T-helper 17 cell (primary cell): Measurements from ENCODE around the gene LRSAM1. TPM values are rescaled to one million over a fixed set of nuclear protein-coding genes. Genes with fewer than 3 reads are reported as not detected.

Experiments used
- ATAC-seq: fragments of 150-1000 bp; cut with Tn5 transposase; 2 replicates; pipeline ENCODE4 v1.10.0; 2021; ENCODE audit warnings: mild to moderate bottlenecking, moderate library complexity
- DNase-seq, 3 donors: peaks; one replicate each; pipeline versions ENCODE4 v3.0.0 to v3.0.0-alpha.2; 2020 to 2021
- H3K9me3 ChIP-seq: one replicate; pipeline ENCODE4 v1.7.0; 2013; ENCODE audit warnings: low read length, mild to moderate bottlenecking; ENCODE audit not compliant: control insufficient read depth, poor library complexity, severe bottlenecking
- H3K27ac Mint-ChIP-seq: one replicate; pipeline ENCODE4 v1.8.0; 2022; ENCODE audit warnings: mild to moderate bottlenecking, moderate library complexity, mixed read lengths
- H3K27me3 Mint-ChIP-seq: one replicate; pipeline ENCODE4 v1.8.0; 2022; ENCODE audit warnings: mixed read lengths
- H3K36me3 Mint-ChIP-seq: one replicate; pipeline ENCODE4 v1.8.0; 2022; ENCODE audit warnings: low read depth, mixed read lengths
- H3K4me1 Mint-ChIP-seq: one replicate; pipeline ENCODE4 v1.8.0; 2022; ENCODE audit warnings: mild to moderate bottlenecking, mixed read lengths
- H3K4me3 Mint-ChIP-seq: one replicate; pipeline ENCODE4 v1.8.0; 2022; ENCODE audit warnings: mild to moderate bottlenecking, moderate library complexity, mixed read lengths
- total RNA-seq, 4 donors: library from RNA in 2 of 4; stranded (reverse) in 2 of 4; gene quantifications; one replicate each; pipeline ENCODE4 v1.2.3 and lab custom pipeline; 2022 to 2026

The LRSAM1 gene
- total RNA-seq, 2 donors from 2014 or later, result 19.6 to 22.2 TPM

- H3K27me3 Mint-ChIP-seq, result no peaks in the 10 kb centered on the region
Observed at GRCh38 chr9:127509261-127509954, 58.1 kb downstream of the LRSAM1 start.

GRCh38 chr9:127509955-127510299 lies 58.6 kb downstream of the LRSAM1 start:
- Mint-ChIP-seq H3K27me3 (no peaks in the 10 kb centered on the region), H3K27ac (no peak overlapping the region), H3K36me3 (peaks cover 6% of the 10 kb centered on the region), H3K4me1 (peaks cover 2% of the 10 kb centered on the region), H3K4me3 (no peak overlapping the region)
- no peaks in the 10 kb centered on the region for H3K9me3 ChIP-seq
- DNase-seq (no peak), ATAC-seq (no peak)

More at GRCh38 chr9:127509261-127509954, 58.1 kb downstream of the LRSAM1 start:
- peaks cover 2% of the 10 kb centered on the region for H3K4me1 Mint-ChIP-seq
- ATAC-seq (no peak), DNase-seq (no peak)
- no peak overlapping the region for H3K27ac Mint-ChIP-seq
- H3K4me3 Mint-ChIP-seq, result no peak overlapping the region
- peaks cover 6% of the 10 kb centered on the region for H3K36me3 Mint-ChIP-seq
- no peaks in the 10 kb centered on the region for H3K9me3 ChIP-seq

- no peaks in the 10 kb centered on the region for H3K9me3 ChIP-seq
- no peak overlapping the region for H3K27ac Mint-ChIP-seq
- no peak for ATAC-seq
- H3K4me3 Mint-ChIP-seq, result no peak overlapping the region
- H3K36me3 Mint-ChIP-seq, result peaks cover 6% of the 10 kb centered on the region
- no peak for DNase-seq
- H3K27me3 Mint-ChIP-seq, result no peaks in the 10 kb centered on the region
- H3K4me1 Mint-ChIP-seq, result peaks cover 2% of the 10 kb centered on the region
Observed at GRCh38 chr9:127514468-127514867, 63.2 kb downstream of the LRSAM1 start.

- Mint-ChIP-seq H3K4me3 (no peak overlapping the region), H3K4me1 (peaks cover 8% of the 10 kb centered on the region), H3K36me3 (peaks cover 6% of the 10 kb centered on the region), H3K27me3 (no peaks in the 10 kb centered on the region), H3K27ac (peak overlapping the region; percentile 77)
- no peak for ATAC-seq
- H3K9me3 ChIP-seq, result no peaks in the 10 kb centered on the region
- DNase-seq, result no peak
Observed at GRCh38 chr9:127516835-127517607, 65.7 kb downstream of the LRSAM1 start.

GRCh38 chr9:127517620-127518019 lies 66.3 kb downstream of the LRSAM1 start:
- Mint-ChIP-seq H3K4me3 (no peak overlapping the region), H3K27me3 (no peaks in the 10 kb centered on the region), H3K36me3 (peaks cover 6% of the 10 kb centered on the region), H3K4me1 (peaks cover 8% of the 10 kb centered on the region), H3K27ac (peak overlapping the region; percentile 77)
- ATAC-seq (no peak), DNase-seq (no peak)
- H3K9me3 ChIP-seq, result no peaks in the 10 kb centered on the region

- H3K27me3 Mint-ChIP-seq, result no peaks in the 10 kb centered on the region
- no peaks in the 10 kb centered on the region for H3K9me3 ChIP-seq
- DNase-seq (no peak), ATAC-seq (no peak)
- H3K4me3 Mint-ChIP-seq, result no peak overlapping the region
- H3K36me3 Mint-ChIP-seq, result no peaks in the 10 kb centered on the region
- H3K27ac Mint-ChIP-seq, result peak overlapping the region; percentile 77
- peaks cover 6% of the 10 kb centered on the region for H3K4me1 Mint-ChIP-seq
Observed at GRCh38 chr9:127518091-127518856, 67.0 kb downstream of the LRSAM1 start.

- no peaks in the 10 kb centered on the region for H3K9me3 ChIP-seq
- Mint-ChIP-seq H3K27ac (peak overlapping the region; percentile 77), H3K4me3 (no peak overlapping the region), H3K27me3 (no peaks in the 10 kb centered on the region), H3K36me3 (no peaks in the 10 kb centered on the region), H3K4me1 (peaks cover 6% of the 10 kb centered on the region)
- DNase-seq (no peak), ATAC-seq (peak; percentile 78)
Observed at GRCh38 chr9:127519301-127520166, 68.2 kb downstream of the LRSAM1 start.

- no peaks in the 10 kb centered on the region for H3K9me3 ChIP-seq
- H3K36me3 Mint-ChIP-seq, result peaks cover 4% of the 10 kb centered on the region
- H3K4me1 Mint-ChIP-seq, result peaks cover 6% of the 10 kb centered on the region
- no peak overlapping the region for H3K4me3 Mint-ChIP-seq
- no peak overlapping the region for H3K27ac Mint-ChIP-seq
- H3K27me3 Mint-ChIP-seq, result no peaks in the 10 kb centered on the region
- ATAC-seq (no peak), DNase-seq (no peak)
Observed at GRCh38 chr9:127520941-127521918, 69.9 kb downstream of the LRSAM1 start.

- Mint-ChIP-seq H3K36me3 (peaks cover 8% of the 10 kb centered on the region), H3K27ac (no peak overlapping the region), H3K27me3 (no peaks in the 10 kb centered on the region), H3K4me1 (peaks cover 9% of the 10 kb centered on the region), H3K4me3 (no peak overlapping the region)
- ATAC-seq, result no peak
- no peaks in the 10 kb centered on the region for H3K9me3 ChIP-seq
- no peak for DNase-seq
Observed at GRCh38 chr9:127521919-127522304, 70.6 kb downstream of the LRSAM1 start.

GRCh38 chr9:127522727-127523126 lies 71.4 kb downstream of the LRSAM1 start:
- H3K4me1 Mint-ChIP-seq, result peaks cover 9% of the 10 kb centered on the region
- H3K4me3 Mint-ChIP-seq, result no peak overlapping the region
- peaks cover 8% of the 10 kb centered on the region for H3K36me3 Mint-ChIP-seq
- H3K9me3 ChIP-seq, result no peaks in the 10 kb centered on the region
- DNase-seq (no peak), ATAC-seq (no peak)
- no peaks in the 10 kb centered on the region for H3K27me3 Mint-ChIP-seq
- no peak overlapping the region for H3K27ac Mint-ChIP-seq

GRCh38 chr9:127523312-127523851 lies 72.1 kb downstream of the LRSAM1 start:
- no peaks in the 10 kb centered on the region for H3K9me3 ChIP-seq
- Mint-ChIP-seq H3K4me3 (no peak overlapping the region), H3K27ac (no peak overlapping the region), H3K36me3 (peaks cover 11% of the 10 kb centered on the region), H3K4me1 (peaks cover 9% of the 10 kb centered on the region), H3K27me3 (no peaks in the 10 kb centered on the region)
- no peak for DNase-seq
- no peak for ATAC-seq

GRCh38 chr9:127524373-127524772 lies 73.1 kb downstream of the LRSAM1 start:
- no peak for ATAC-seq
- Mint-ChIP-seq H3K36me3 (peaks cover 11% of the 10 kb centered on the region), H3K4me3 (no peak overlapping the region), H3K27me3 (no peaks in the 10 kb centered on the region), H3K4me1 (peaks cover 9% of the 10 kb centered on the region), H3K27ac (no peak overlapping the region)
- DNase-seq, result no peak
- H3K9me3 ChIP-seq, result no peaks in the 10 kb centered on the region
